PC-3 (cell line): ENCODE results near the gene NKPD1. TPM values are rescaled to one million over a fixed set of nuclear protein-coding genes. Genes with fewer than 3 reads are reported as not detected.

Source experiments
- ATAC-seq: fragments of 200-7000 bp; cut with Tn5 transposase; 2 replicates; pipeline ENCODE4 v1.9.1; 2020; ENCODE audit warnings: mild to moderate bottlenecking, moderate library complexity
- BruUV-seq: library from RNA; stranded (reverse); fragments of 400-500 nt; replicated peaks from 2 replicates; lab custom pipeline; 2021; lab: Mats Ljungman, UMichigan
- CTCF ChIA-PET: fragments of 300-600 bp; sonication (Branson Sonifier 250); formaldehyde crosslinking; loops from one replicate; lab custom pipeline; 2022; ENCODE audit warnings: antibody characterized with exemption; lab: Charles Lee
- POLR2A ChIA-PET: fragments of 300-600 bp; sonication (Branson Sonifier 250); formaldehyde crosslinking; loops from one replicate; lab custom pipeline; 2022; ENCODE audit warnings: antibody characterized with exemption; ENCODE audit not compliant: unreplicated experiment; lab: Charles Lee
- DNase-seq: peaks from one replicate; pipeline ENCODE4 v3.0.0-alpha.2; 2015
- H2AFZ ChIP-seq: fragments of 300-600 bp; sonication (generic); 2 replicates; pipeline ENCODE4 v1.6.0; 2016; ENCODE audit warnings: antibody characterized with exemption, low read length
- H3F3A ChIP-seq: fragments of 300-600 bp; sonication (generic); one replicate; pipeline ENCODE4 v1.6.0; 2017; ENCODE audit warnings: antibody characterized with exemption, low read length, control low read depth, mild to moderate bottlenecking; ENCODE audit not compliant: unreplicated experiment
- H3K27ac ChIP-seq: fragments of 300-600 bp; sonication (generic); 2 replicates; pipeline ENCODE4 v1.5.1; 2016; ENCODE audit warnings: mild to moderate bottlenecking, low read length
- H3K27me3 ChIP-seq: fragments of 300-600 bp; sonication (generic); 2 replicates; pipeline ENCODE4 v1.6.1; 2016; ENCODE audit warnings: low read length, mixed read lengths
- H3K36me3 ChIP-seq: fragments of 300-600 bp; sonication (generic); 2 replicates; pipeline ENCODE4 v1.6.1; 2016; ENCODE audit warnings: low read depth, mixed run types, low read length, mixed read lengths
- H3K4me1 ChIP-seq: fragments of 300-600 bp; sonication (generic); 2 replicates; pipeline ENCODE4 v1.5.1; 2016; ENCODE audit warnings: low read length; ENCODE audit not compliant: insufficient read depth
- H3K4me2 ChIP-seq: fragments of 300-600 bp; sonication (generic); 2 replicates; pipeline ENCODE4 v1.6.0; 2016; ENCODE audit warnings: low read length
- H3K4me3 ChIP-seq: fragments of 300-600 bp; sonication (generic); 2 replicates; pipeline ENCODE4 v1.5.1; 2016; ENCODE audit warnings: mild to moderate bottlenecking, low read length, mixed read lengths
- H3K79me2 ChIP-seq: fragments of 300-600 bp; sonication (generic); 2 replicates; pipeline ENCODE4 v1.6.1; 2017; ENCODE audit warnings: low read length, mixed read lengths
- H3K9ac ChIP-seq: fragments of 300-600 bp; sonication (generic); 2 replicates; pipeline ENCODE4 v1.6.0; 2016; ENCODE audit warnings: mild to moderate bottlenecking, low read length
- H3K9me2 ChIP-seq: fragments of 300-600 bp; sonication (generic); replicated peaks from 2 replicates; pipeline ENCODE4 v1.6.1; 2016; ENCODE audit warnings: mixed run types, low read length, mixed read lengths
- H3K9me3 ChIP-seq: fragments of 300-600 bp; sonication (generic); 2 replicates; pipeline ENCODE4 v1.6.1; 2016; ENCODE audit warnings: low read length, mixed read lengths
- H4K20me1 ChIP-seq: fragments of 300-600 bp; sonication (generic); 2 replicates; pipeline ENCODE4 v1.6.1; 2016; ENCODE audit warnings: low read length, mixed read lengths
- EZH2 ChIP-seq: fragments of 300-600 bp; sonication (generic); IDR thresholded peaks from one replicate; pipeline ENCODE4 v1.6.1; 2017; ENCODE audit warnings: antibody characterized with exemption, mild to moderate bottlenecking, low read length; ENCODE audit not compliant: unreplicated experiment
- EZH2phosphoT487 ChIP-seq: fragments of 300-600 bp; sonication (generic); IDR thresholded peaks from 2 replicates; pipeline ENCODE4 v1.6.1; 2018; ENCODE audit warnings: mild to moderate bottlenecking, antibody characterized with exemption, low read length, borderline replicate concordance
- intact Hi-C: fragments of 100-400 bp; cut with micrococcal nuclease; formaldehyde crosslinking; loops from 2 replicates; pipeline ENCODE4 v1.9.0; 2023
- total RNA-seq: library from RNA; depleted of rRNA; stranded (reverse); fragments of >200 nt; gene quantifications from 2 replicates; pipeline ENCODE4 v1.2.3, GENCODE V29; 2014
- TF ChIP-seq, protein P1 (sequence below): fragments of 300-600 bp; sonication (generic); conservative IDR thresholded peaks from 2 replicates; pipeline ENCODE4 v1.5.1; 2017; ENCODE audit warnings: antibody characterized with exemption, low read depth, mild to moderate bottlenecking, low read length

NKPD1 gene
- total RNA-seq, 1 experiment from 2014 or later = 1.1 TPM

DNA sequence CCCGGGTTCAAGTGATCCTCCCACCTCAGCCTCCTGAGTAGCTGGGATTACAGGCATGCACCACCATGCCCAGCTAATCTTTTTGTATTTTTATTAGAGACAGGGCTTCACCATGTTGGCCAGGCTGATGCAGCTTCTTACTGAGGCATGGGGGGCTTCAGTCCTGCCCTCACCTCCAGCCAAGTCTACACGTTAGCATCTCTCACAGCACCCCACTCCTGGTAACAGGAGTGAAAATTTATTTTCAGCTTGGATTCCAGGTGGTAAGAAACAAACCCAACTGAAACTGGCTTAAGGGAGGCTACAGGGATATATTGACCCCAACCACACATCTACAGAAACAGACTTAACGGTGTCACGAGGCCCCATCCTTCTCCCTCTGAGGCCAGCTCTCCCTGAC, 10.6 kb downstream of the NKPD1 start:
- DNase-seq (no peak), ATAC-seq (no peak)
- no peak overlapping the region for H3K4me2 ChIP-seq
- H3K27me3 ChIP-seq = no peaks in the 10 kb centered on the region
- no peaks in the 10 kb centered on the region for H3F3A ChIP-seq
- no peak overlapping the region for H2AFZ ChIP-seq
- POLR2A ChIA-PET = no interaction called here
- H3K9ac ChIP-seq = no peak overlapping the region
- no TSS peak for BruUV-seq
- no peaks in the 10 kb centered on the region for H3K79me2 ChIP-seq
- H3K4me1 ChIP-seq = peaks cover 9% of the 10 kb centered on the region; the same call in 1 of the 2 replicates
- H3K4me3 ChIP-seq = no peak overlapping the region
- no peaks in the 10 kb centered on the region for H4K20me1 ChIP-seq
- no peaks in the 10 kb centered on the region for H3K36me3 ChIP-seq
- no peaks in the 10 kb centered on the region for H3K9me2 ChIP-seq
- TF ChIP-seq, protein P1, sequence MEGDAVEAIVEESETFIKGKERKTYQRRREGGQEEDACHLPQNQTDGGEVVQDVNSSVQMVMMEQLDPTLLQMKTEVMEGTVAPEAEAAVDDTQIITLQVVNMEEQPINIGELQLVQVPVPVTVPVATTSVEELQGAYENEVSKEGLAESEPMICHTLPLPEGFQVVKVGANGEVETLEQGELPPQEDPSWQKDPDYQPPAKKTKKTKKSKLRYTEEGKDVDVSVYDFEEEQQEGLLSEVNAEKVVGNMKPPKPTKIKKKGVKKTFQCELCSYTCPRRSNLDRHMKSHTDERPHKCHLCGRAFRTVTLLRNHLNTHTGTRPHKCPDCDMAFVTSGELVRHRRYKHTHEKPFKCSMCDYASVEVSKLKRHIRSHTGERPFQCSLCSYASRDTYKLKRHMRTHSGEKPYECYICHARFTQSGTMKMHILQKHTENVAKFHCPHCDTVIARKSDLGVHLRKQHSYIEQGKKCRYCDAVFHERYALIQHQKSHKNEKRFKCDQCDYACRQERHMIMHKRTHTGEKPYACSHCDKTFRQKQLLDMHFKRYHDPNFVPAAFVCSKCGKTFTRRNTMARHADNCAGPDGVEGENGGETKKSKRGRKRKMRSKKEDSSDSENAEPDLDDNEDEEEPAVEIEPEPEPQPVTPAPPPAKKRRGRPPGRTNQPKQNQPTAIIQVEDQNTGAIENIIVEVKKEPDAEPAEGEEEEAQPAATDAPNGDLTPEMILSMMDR = no peak
- TF ChIP-seq EZH2 = no peak
- no peak for TF ChIP-seq EZH2phosphoT487
- H3K9me3 ChIP-seq = no peaks in the 10 kb centered on the region
- no peak overlapping the region for H3K27ac ChIP-seq
- intact Hi-C loops = no loop called here
- CTCF ChIA-PET = interaction anchor here (1.2 kb wide), 1 partner anchor 59 kb away, joined by 10 read pairs; no protein-coding TSS in a partner anchor

DNA sequence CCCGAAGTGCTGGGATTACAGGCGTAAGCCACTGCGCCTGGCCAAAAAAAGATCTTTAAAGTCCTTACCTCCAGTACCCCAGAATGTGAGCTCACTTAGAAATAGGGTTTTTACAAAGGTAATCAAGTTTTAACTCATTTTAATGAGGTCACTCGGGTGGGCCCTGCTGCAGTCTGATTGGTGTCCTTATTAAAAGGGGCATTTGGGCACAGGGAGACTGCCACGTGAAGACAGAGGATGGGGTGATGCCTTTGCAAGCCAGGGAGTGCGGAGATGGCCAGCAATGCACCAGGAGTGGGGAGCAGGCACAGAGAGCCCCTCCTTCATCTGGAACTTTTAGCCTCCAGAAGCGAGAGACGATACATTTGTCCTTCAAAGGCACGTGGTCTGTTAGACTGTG, 11.7 kb downstream of the NKPD1 start:
- no peak overlapping the region for H3K9ac ChIP-seq
- H4K20me1 ChIP-seq = no peaks in the 10 kb centered on the region
- no peaks in the 10 kb centered on the region for H3K36me3 ChIP-seq
- H3K9me3 ChIP-seq = no peaks in the 10 kb centered on the region
- no peak overlapping the region for H2AFZ ChIP-seq
- no peaks in the 10 kb centered on the region for H3K79me2 ChIP-seq
- no TSS peak for BruUV-seq
- CTCF ChIA-PET = no interaction called here
- POLR2A ChIA-PET = interaction anchor here (0.5 kb wide), 1 partner anchor 30 kb away, joined by 3 read pairs; the partner anchor contains the start of gene BLOC1S3
- peaks cover 5% of the 10 kb centered on the region; the same call in 1 of the 2 replicates for H3K4me1 ChIP-seq
- H3K27me3 ChIP-seq = no peaks in the 10 kb centered on the region
- TF ChIP-seq EZH2 (no peak), EZH2phosphoT487 (no peak)
- H3F3A ChIP-seq = no peaks in the 10 kb centered on the region
- no peak overlapping the region for H3K4me2 ChIP-seq
- no peak overlapping the region for H3K27ac ChIP-seq
- H3K4me3 ChIP-seq = no peak overlapping the region
- ATAC-seq = no peak
- DNase-seq = no peak
- intact Hi-C loops = no loop called here
- no peaks in the 10 kb centered on the region for H3K9me2 ChIP-seq

DNA sequence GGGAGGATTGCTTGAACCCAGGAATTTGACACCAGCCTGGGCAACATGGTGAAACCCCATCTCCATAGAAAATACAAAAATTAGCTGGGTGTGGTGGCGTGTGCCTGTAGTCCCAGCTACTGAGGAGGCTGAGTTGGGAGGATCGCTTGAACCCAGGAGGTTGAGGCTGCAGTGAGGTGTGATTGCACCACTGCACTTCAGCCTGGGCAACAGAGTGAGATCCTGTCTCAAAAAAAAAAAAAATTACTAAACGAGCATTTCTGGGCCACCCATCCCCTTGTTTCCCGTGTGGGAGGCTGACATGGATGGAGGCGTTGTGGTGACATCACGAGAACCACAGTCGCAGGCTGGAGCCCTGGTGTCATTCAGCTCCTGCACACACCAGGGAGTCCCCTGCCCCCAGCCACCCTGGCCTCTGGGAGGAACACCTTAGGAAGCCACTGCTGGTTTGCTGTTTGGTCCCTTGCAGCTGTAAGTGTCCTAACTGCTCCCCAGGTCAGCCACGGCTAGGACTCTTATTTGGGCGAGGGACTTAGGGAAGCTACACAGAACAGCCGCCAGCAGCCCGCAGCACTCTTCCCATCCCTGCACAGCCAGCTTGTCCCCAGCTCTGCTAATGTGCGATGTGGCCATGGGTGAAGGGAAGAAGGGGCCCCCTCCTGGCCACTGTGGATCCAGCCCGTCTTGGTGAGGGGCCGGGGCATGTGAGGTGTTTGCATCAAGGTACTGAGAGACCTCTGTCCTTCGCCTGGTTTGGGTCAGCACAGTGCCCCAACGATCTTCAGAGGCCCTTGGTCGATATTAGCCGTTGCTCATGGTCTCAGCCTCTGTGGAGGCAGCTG, 12.7 kb downstream of the NKPD1 start:
- Histone ChIP-seq H3K9me2 (no peaks in the 10 kb centered on the region), H3K27ac (no peak overlapping the region), H4K20me1 (no peaks in the 10 kb centered on the region), H3K4me2 (no peak overlapping the region), H2AFZ (no peak overlapping the region), H3K79me2 (no peaks in the 10 kb centered on the region), H3F3A (no peaks in the 10 kb centered on the region), H3K9me3 (no peaks in the 10 kb centered on the region), H3K4me1 (peaks cover 4% of the 10 kb centered on the region; the same call in 1 of the 2 replicates), H3K27me3 (no peaks in the 10 kb centered on the region), H3K9ac (no peak overlapping the region), H3K36me3 (no peaks in the 10 kb centered on the region), H3K4me3 (no peak overlapping the region)
- no peak for ATAC-seq
- BruUV-seq = no TSS peak
- TF ChIP-seq, protein P1 = no peak
- TF ChIP-seq EZH2phosphoT487 (no peak), EZH2 (no peak)
- POLR2A ChIA-PET = no interaction called here
- CTCF ChIA-PET = no interaction called here
- no peak for DNase-seq
- intact Hi-C loops = no loop called here
